ENCODE data around the gene MRPS15. TPM values are rescaled to one million over a fixed set of nuclear protein-coding genes. Genes with fewer than 3 reads are reported as not detected.
"Not testable (repeated sequence)": the region's sequence is repeated elsewhere in the genome, so short reads cannot be mapped to it uniquely, and the experiment has no call there.

MRPS15 gene
- total and polyA plus RNA-seq, 2 of the 13 experiments (the other 11 are each of a cell fraction or from before 2014, with no cell fraction given), result 59.0 to 113 TPM

GRCh38 chr1:36501911-36502310 lies 37.7 kb upstream of the MRPS15 start:
- H3K27me3 ChIP-seq (ENCODE audit: control insufficient read depth in 1 of 2, insufficient read depth in 2 of 2, low read length in 2 of 2); H4K20me1 ChIP-seq (ENCODE audit: insufficient read depth, low read length); CTCF ChIA-PET (ENCODE audit: low intra/inter-chr PET ratio, low total read pairs); ATAC-seq; BruUV-seq (replicated peaks); H3K4me3 ChIP-seq (replicated peaks in 1 of 3; ENCODE audit: insufficient read depth in 1 of 3, low read depth in 2 of 3, low read length in 3 of 3); H3K9ac ChIP-seq (ENCODE audit: insufficient read depth, low read depth, low read length); H2AFZ ChIP-seq (ENCODE audit: low read length); in situ Hi-C loops (cut with HindIII; ENCODE audit: extremely low pct_ligation_motif_present, low pct_unique_long_range_greater_than_20kb); H3K36me3 ChIP-seq (replicated peaks in 1 of 2; ENCODE audit: control insufficient read depth in 1 of 2, insufficient read depth in 2 of 2, low read length in 2 of 2); FAIRE-seq; H3K9me3 ChIP-seq (ENCODE audit: low read length); H3K79me2 ChIP-seq (ENCODE audit: insufficient read depth, low read length); intact Hi-C loops (cut with micrococcal nuclease; ENCODE audit: unreplicated experiment); H3K27ac ChIP-seq (ENCODE audit: extremely low read length, insufficient read depth, low read length); TF ChIP-seq FOXP1 (CRISPR knock-in tag; IDR thresholded peaks at IDR 0.05): not testable (repeated sequence)
- WGBS (ENCODE audit: low lambda C conversion rate), result 24% methylated on average over 4 of the region's 4 CpGs
- H3K4me2 ChIP-seq (ENCODE audit: low read depth, low read length), result peak overlapping the region; percentile 18; the same call in 1 of the 2 replicates
- peak; percentile 32 for DNase-seq (ENCODE audit: low spot score)
- TF ChIP-seq ZNF770 (CRISPR knock-in tag; IDR thresholded peaks at IDR 0.05) (peak; percentile 63; the same call in 1 of the 2 replicates), HNF4A (CRISPR knock-in tag; IDR thresholded peaks at IDR 0.05) (peak; percentile 68), ZNF460 (CRISPR knock-in tag; IDR thresholded peaks at IDR 0.05; ENCODE audit: borderline replicate concordance) (peak; percentile 36; the same call in 1 of the 2 replicates), MED1 (CRISPR knock-in tag; IDR thresholded peaks at IDR 0.05) (0 out of 2 replicates have a peak, but pooled peaks have one; percentile 13), RARA (CRISPR knock-in tag; IDR thresholded peaks at IDR 0.05) (peak; percentile 46), FOXP1 (IDR thresholded peaks at IDR 0.05) (peak; percentile 16; the same call in 1 of the 2 replicates), ARID5B (CRISPR knock-in tag; IDR thresholded peaks at IDR 0.05) (0 out of 2 replicates have a peak, but pooled peaks have one; percentile 30)
- peaks cover 39% of the 10 kb centered on the region for H3K4me1 ChIP-seq (ENCODE audit: insufficient read depth, low read length)
- POLR2A ChIA-PET, result interaction anchor here (1.1 to 1.4 kb wide), 2 partner anchors 15 kb away, joined by 3 to 5 read pairs; no protein-coding TSS in a partner anchor

All from HepG2 (cell line).